K562 (cell line): Measurements from ENCODE around the gene DESI2.

ENCODE experiments used
- ZNF143 ChIP-seq: sonication (generic); formaldehyde crosslinking; IDR thresholded peaks from 2 replicates; pipeline ENCODE4 v1.9.0; 2022; ENCODE audit warnings: mild to moderate bottlenecking, missing genetic modification reagents
- TF ChIP-seq, protein P1 (sequence below): sonication (generic); formaldehyde crosslinking; IDR thresholded peaks from 2 replicates; pipeline ENCODE4 v1.8.1; 2023; ENCODE audit warnings: mild to moderate bottlenecking, missing genetic modification reagents
- TF ChIP-seq, protein P2 (sequence below): fragments of 250-450 bp; sonication (Bioruptor Pico); IDR thresholded peaks from 2 replicates; pipeline ENCODE4 v1.5.0; 2021; ENCODE audit warnings: mild to moderate bottlenecking, borderline replicate concordance
- TF ChIP-seq, protein P3 (sequence below): fragments of 450-650 bp; IDR thresholded peaks from 2 replicates; pipeline ENCODE4 v1.6.1; 2018; ENCODE audit not compliant: partially characterized antibody
- TF ChIP-seq, protein P4 (sequence below): fragments of 250-450 bp; sonication (Bioruptor Pico); IDR thresholded peaks from 2 replicates; pipeline ENCODE4 v1.8.0; 2021; ENCODE audit warnings: borderline replicate concordance, mild to moderate bottlenecking, moderate library complexity; ENCODE audit not compliant: poor library complexity, severe bottlenecking

DNA sequence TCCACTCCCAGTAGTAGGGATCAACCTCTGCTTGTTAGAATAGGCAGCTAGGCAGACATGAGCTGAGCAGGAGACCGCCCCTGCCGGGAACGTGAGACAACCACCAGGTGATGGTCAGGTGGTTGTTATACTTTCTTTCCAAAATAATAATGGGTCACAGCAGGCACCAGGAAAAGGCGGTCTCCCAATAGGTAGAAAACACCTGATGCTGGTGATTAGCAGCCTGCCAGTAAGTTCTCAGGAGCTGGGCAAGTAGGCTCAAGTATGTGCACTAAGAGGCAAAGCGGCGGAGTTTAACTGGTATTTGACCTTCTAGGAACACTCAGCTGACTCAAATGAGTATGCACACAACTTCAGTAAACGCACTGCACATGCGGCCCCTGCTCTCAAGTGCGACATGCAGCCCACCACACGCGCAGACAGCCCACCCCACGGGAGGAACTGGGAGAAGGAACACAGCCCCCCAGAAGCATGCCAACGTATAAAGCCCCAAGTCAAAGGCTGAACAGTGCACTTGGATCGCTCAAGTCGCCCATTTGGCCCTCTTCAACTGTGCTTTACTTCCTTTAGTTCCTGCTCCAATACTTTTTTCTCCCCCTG is 80.0 kb downstream of the DESI2 start:
- TF ChIP-seq, protein P1, sequence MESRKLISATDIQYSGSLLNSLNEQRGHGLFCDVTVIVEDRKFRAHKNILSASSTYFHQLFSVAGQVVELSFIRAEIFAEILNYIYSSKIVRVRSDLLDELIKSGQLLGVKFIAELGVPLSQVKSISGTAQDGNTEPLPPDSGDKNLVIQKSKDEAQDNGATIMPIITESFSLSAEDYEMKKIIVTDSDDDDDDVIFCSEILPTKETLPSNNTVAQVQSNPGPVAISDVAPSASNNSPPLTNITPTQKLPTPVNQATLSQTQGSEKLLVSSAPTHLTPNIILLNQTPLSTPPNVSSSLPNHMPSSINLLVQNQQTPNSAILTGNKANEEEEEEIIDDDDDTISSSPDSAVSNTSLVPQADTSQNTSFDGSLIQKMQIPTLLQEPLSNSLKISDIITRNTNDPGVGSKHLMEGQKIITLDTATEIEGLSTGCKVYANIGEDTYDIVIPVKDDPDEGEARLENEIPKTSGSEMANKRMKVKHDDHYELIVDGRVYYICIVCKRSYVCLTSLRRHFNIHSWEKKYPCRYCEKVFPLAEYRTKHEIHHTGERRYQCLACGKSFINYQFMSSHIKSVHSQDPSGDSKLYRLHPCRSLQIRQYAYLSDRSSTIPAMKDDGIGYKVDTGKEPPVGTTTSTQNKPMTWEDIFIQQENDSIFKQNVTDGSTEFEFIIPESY (CRISPR knock-in tag) = no peak
- TF ChIP-seq, protein P2, sequence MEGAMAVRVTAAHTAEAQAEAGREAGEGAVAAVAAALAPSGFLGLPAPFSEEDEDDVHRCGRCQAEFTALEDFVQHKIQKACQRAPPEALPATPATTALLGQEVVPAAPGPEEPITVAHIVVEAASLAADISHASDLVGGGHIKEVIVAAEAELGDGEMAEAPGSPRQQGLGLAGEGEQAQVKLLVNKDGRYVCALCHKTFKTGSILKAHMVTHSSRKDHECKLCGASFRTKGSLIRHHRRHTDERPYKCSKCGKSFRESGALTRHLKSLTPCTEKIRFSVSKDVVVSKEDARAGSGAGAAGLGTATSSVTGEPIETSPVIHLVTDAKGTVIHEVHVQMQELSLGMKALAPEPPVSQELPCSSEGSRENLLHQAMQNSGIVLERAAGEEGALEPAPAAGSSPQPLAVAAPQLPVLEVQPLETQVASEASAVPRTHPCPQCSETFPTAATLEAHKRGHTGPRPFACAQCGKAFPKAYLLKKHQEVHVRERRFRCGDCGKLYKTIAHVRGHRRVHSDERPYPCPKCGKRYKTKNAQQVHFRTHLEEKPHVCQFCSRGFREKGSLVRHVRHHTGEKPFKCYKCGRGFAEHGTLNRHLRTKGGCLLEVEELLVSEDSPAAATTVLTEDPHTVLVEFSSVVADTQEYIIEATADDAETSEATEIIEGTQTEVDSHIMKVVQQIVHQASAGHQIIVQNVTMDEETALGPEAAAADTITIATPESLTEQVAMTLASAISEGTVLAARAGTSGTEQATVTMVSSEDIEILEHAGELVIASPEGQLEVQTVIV (CRISPR knock-in tag) = no peak
- TF ChIP-seq, protein P3, sequence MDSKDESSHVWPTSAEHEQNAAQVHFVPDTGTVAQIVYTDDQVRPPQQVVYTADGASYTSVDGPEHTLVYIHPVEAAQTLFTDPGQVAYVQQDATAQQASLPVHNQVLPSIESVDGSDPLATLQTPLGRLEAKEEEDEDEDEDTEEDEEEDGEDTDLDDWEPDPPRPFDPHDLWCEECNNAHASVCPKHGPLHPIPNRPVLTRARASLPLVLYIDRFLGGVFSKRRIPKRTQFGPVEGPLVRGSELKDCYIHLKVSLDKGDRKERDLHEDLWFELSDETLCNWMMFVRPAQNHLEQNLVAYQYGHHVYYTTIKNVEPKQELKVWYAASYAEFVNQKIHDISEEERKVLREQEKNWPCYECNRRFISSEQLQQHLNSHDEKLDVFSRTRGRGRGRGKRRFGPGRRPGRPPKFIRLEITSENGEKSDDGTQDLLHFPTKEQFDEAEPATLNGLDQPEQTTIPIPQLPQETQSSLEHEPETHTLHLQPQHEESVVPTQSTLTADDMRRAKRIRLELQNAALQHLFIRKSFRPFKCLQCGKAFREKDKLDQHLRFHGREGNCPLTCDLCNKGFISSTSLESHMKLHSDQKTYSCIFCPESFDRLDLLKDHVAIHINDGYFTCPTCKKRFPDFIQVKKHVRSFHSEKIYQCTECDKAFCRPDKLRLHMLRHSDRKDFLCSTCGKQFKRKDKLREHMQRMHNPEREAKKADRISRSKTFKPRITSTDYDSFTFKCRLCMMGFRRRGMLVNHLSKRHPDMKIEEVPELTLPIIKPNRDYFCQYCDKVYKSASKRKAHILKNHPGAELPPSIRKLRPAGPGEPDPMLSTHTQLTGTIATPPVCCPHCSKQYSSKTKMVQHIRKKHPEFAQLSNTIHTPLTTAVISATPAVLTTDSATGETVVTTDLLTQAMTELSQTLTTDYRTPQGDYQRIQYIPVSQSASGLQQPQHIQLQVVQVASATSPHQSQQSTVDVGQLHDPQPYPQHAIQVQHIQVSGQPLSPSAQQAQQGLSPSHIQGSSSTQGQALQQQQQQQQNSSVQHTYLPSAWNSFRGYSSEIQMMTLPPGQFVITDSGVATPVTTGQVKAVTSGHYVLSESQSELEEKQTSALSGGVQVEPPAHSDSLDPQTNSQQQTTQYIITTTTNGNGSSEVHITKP = no peak
- TF ChIP-seq ZNF143 (CRISPR knock-in tag) = no peak
- TF ChIP-seq, protein P4, sequence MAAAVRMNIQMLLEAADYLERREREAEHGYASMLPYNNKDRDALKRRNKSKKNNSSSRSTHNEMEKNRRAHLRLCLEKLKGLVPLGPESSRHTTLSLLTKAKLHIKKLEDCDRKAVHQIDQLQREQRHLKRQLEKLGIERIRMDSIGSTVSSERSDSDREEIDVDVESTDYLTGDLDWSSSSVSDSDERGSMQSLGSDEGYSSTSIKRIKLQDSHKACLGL (CRISPR knock-in tag) = no peak
